GM19240 (cell line): ENCODE data around the gene CCL4L2.
"Not testable (repeated sequence)": the region's sequence is repeated elsewhere in the genome, so short reads cannot be mapped to it uniquely, and the experiment has no call there.

Source experiments
- DNase-seq: peaks from one replicate; pipeline ENCODE4 v3.0.0; 2011; ENCODE audit warnings: low spot score; ENCODE audit not compliant: insufficient read length

The CCL4L2 gene

GRCh38 chr17:36210439-36211211 lies at the start of gene CCL4L2:
TSS of gene CCL4L2 (plus strand) at chr17:36211063.
- DNase-seq: not testable (repeated sequence)

GRCh38 chr17:36168836-36169235 lies 42.0 kb upstream of the CCL4L2 start:
- not testable (repeated sequence) for DNase-seq

GRCh38 chr17:36176536-36176935 lies 34.3 kb upstream of the CCL4L2 start, which contains the start of gene TBC1D3B:
TSS of gene TBC1D3B (minus strand) at chr17:36176636. CDS start at chr17:36175050, 1,586 bp downstream.
- not testable (repeated sequence) for DNase-seq

- DNase-seq: not testable (repeated sequence)
Measured at GRCh38 chr17:36181446-36182175, 29.3 kb upstream of the CCL4L2 start.

- DNase-seq: no peak
Measured at GRCh38 chr17:36182176-36183000, 28.5 kb upstream of the CCL4L2 start.

GRCh38 chr17:36183001-36183971 lies 27.6 kb upstream of the CCL4L2 start:
- peak; percentile 89 for DNase-seq

GRCh38 chr17:36184023-36184765 lies 26.7 kb upstream of the CCL4L2 start:
- no peak for DNase-seq

- no peak for DNase-seq
Measured at GRCh38 chr17:36185416-36185815, 25.4 kb upstream of the CCL4L2 start.

GRCh38 chr17:36186810-36187763 lies 23.8 kb upstream of the CCL4L2 start:
- not testable (repeated sequence) for DNase-seq

- DNase-seq: not testable (repeated sequence)
Measured at GRCh38 chr17:36187943-36188665, 22.8 kb upstream of the CCL4L2 start.

GRCh38 chr17:36188891-36189306 lies 22.0 kb upstream of the CCL4L2 start:
- DNase-seq: peak; percentile 83

GRCh38 chr17:36189993-36190392 lies 20.9 kb upstream of the CCL4L2 start:
- not testable (repeated sequence) for DNase-seq

GRCh38 chr17:36190549-36191330 lies 20.1 kb upstream of the CCL4L2 start:
- not testable (repeated sequence) for DNase-seq

GRCh38 chr17:36193216-36193775 lies 17.6 kb upstream of the CCL4L2 start:
- DNase-seq: no peak

- DNase-seq: not testable (repeated sequence)
Measured at GRCh38 chr17:36194147-36194831, 16.6 kb upstream of the CCL4L2 start.

- DNase-seq: not testable (repeated sequence)
Measured at GRCh38 chr17:36194832-36195433, 15.9 kb upstream of the CCL4L2 start.
